CD4-positive, alpha-beta T cell (primary cell): ENCODE measurements around the gene TMEM151B. TPM values are rescaled to one million over a fixed set of nuclear protein-coding genes. Genes with fewer than 3 reads are reported as not detected.

ENCODE experiments used
- ATAC-seq: fragments of 200-7000 bp; cut with Tn5 transposase; one replicate; pipeline ENCODE4 v1.10.0; 2022; ENCODE audit warnings: mild to moderate bottlenecking; ENCODE audit not compliant: poor library complexity
- CTCF ChIA-PET: fragments of 350-600 bp; sonication (Branson Sonifier 250); formaldehyde crosslinking; loops from one replicate; lab custom pipeline; 2021; ENCODE audit warnings: antibody characterized with exemption, inconsistent platforms; lab: Charles Lee
- POLR2A ChIA-PET: fragments of 350-600 bp; sonication (Branson Sonifier 250); formaldehyde crosslinking; loops from one replicate; lab custom pipeline; 2021; ENCODE audit warnings: antibody characterized with exemption, inconsistent platforms; lab: Charles Lee
- DNase-seq, 14 experiments: peaks; one replicate each; pipeline ENCODE4 v3.0.0-alpha.2; 2013 to 2020; ENCODE audit warnings: mixed read lengths in 2 of 14
- H3K27ac ChIP-seq, 2 donors: one replicate each; pipeline versions ENCODE4 v1.5.1 to v1.7.0; 2013; ENCODE audit warnings: low read length in 2 of 2, low read depth in 1 of 2, mild to moderate bottlenecking in 1 of 2
- H3K27me3 ChIP-seq, 2 experiments: 1 replicate in 1 of 2; 2 replicates in 1 of 2; pipeline versions ENCODE4 v1.6.1 to v1.7.0; 2013; ENCODE audit warnings: low read length in 2 of 2, control low read depth in 1 of 2, mild to moderate bottlenecking in 1 of 2, moderate library complexity in 1 of 2; ENCODE audit not compliant: insufficient read depth in 2 of 2, control insufficient read depth in 1 of 2
- H3K36me3 ChIP-seq: one replicate; pipeline ENCODE4 v1.6.1; 2013; ENCODE audit warnings: low read length, control low read depth; ENCODE audit not compliant: insufficient read depth
- H3K4me1 ChIP-seq: one replicate; pipeline ENCODE4 v1.6.1; 2013; ENCODE audit warnings: low read length, control low read depth; ENCODE audit not compliant: insufficient read depth
- H3K4me3 ChIP-seq: one replicate; pipeline ENCODE4 v1.5.1; 2013; ENCODE audit warnings: mild to moderate bottlenecking, low read length, moderate library complexity
- H3K9me3 ChIP-seq, 2 experiments: 1 replicate in 1 of 2; 2 replicates in 1 of 2; pipeline versions ENCODE4 v1.6.1 to v1.7.0; 2013; ENCODE audit warnings: low read length in 2 of 2, mild to moderate bottlenecking in 2 of 2, control low read depth in 1 of 2, moderate library complexity in 1 of 2; ENCODE audit not compliant: control insufficient read depth in 1 of 2, insufficient read depth in 1 of 2
- H3K27ac Mint-ChIP-seq: one replicate; pipeline ENCODE4 v1.8.0; 2020; ENCODE audit warnings: mixed read lengths
- H3K27me3 Mint-ChIP-seq: one replicate; pipeline ENCODE4 v1.8.0; 2021; ENCODE audit warnings: mixed read lengths
- H3K36me3 Mint-ChIP-seq: one replicate; pipeline ENCODE4 v1.8.0; 2021; ENCODE audit warnings: low read depth, mixed read lengths
- H3K4me1 Mint-ChIP-seq: one replicate; pipeline ENCODE4 v1.8.0; 2021; ENCODE audit warnings: low read depth, mixed read lengths
- H3K4me3 Mint-ChIP-seq: one replicate; pipeline ENCODE4 v1.8.0; 2020; ENCODE audit warnings: mild to moderate bottlenecking, mixed read lengths
- H3K9me3 Mint-ChIP-seq: one replicate; pipeline ENCODE4 v1.8.0; 2020; ENCODE audit warnings: mixed read lengths
- CTCF ChIP-seq: fragments of 200-600 bp; IDR thresholded peaks from one replicate; pipeline ENCODE4 v1.8.0; 2022; ENCODE audit warnings: antibody characterized with exemption, mild to moderate bottlenecking
- intact Hi-C, 2 experiments: fragments of 100-400 bp; cut with DNase I in 1 of 2; cut with micrococcal nuclease in 1 of 2; formaldehyde crosslinking; loops; one replicate each; pipeline versions ENCODE4 v1.15.1 to v1.9.0; 2023 to 2025; cut with DNase I, micrococcal nuclease
- total RNA-seq, 174 experiments: library from RNA in 2 of 174; stranded (reverse) in 2 of 174; gene quantifications; one replicate each; pipeline ENCODE4 v1.2.3 and lab custom pipeline; 2021 to 2026

TMEM151B gene
- total RNA-seq, 2 experiments from 2014 or later = not detected

GRCh38 chr6:44272529-44272928 is 2.3 kb downstream of the TMEM151B start:
- H3K27me3 ChIP-seq = peaks cover 67 to 80% of the 10 kb centered on the region in 2 experiments
- DNase-seq (no peak), ATAC-seq (no peak)
- no peak overlapping the region for H3K27ac Mint-ChIP-seq
- H3K9me3 ChIP-seq = no peaks in the 10 kb centered on the region
- ChIA-PET CTCF (no interaction called here), POLR2A (no interaction called here)
- H3K4me3 Mint-ChIP-seq = peak overlapping the region; percentile 8
- no peaks in the 10 kb centered on the region for H3K36me3 ChIP-seq
- no peaks in the 10 kb centered on the region for H3K36me3 Mint-ChIP-seq
- intact Hi-C loops = no loop called here
- TF ChIP-seq CTCF = no peak
- H3K27ac ChIP-seq = no peak overlapping the region
- no peaks in the 10 kb centered on the region for H3K9me3 Mint-ChIP-seq
- H3K4me3 ChIP-seq = no peak overlapping the region
- H3K27me3 Mint-ChIP-seq = peaks cover 71% of the 10 kb centered on the region
- peaks cover 19% of the 10 kb centered on the region for H3K4me1 Mint-ChIP-seq
- H3K4me1 ChIP-seq = peaks cover 21% of the 10 kb centered on the region

GRCh38 chr6:44272999-44273566 is 2.8 kb downstream of the TMEM151B start:
- H3K36me3 ChIP-seq = no peaks in the 10 kb centered on the region
- H3K9me3 Mint-ChIP-seq = no peaks in the 10 kb centered on the region
- no peak overlapping the region for H3K4me3 ChIP-seq
- peaks cover 21% of the 10 kb centered on the region for H3K4me1 ChIP-seq
- no peak overlapping the region for H3K27ac ChIP-seq
- H3K4me1 Mint-ChIP-seq = peaks cover 15% of the 10 kb centered on the region
- ChIA-PET CTCF (no interaction called here), POLR2A (no interaction called here)
- H3K27me3 Mint-ChIP-seq = peaks cover 74% of the 10 kb centered on the region
- intact Hi-C loops = no loop called here
- no peak for TF ChIP-seq CTCF
- no peaks in the 10 kb centered on the region for H3K36me3 Mint-ChIP-seq
- no peak overlapping the region for H3K4me3 Mint-ChIP-seq
- peaks cover 70 to 86% of the 10 kb centered on the region in 2 experiments for H3K27me3 ChIP-seq
- H3K27ac Mint-ChIP-seq = no peak overlapping the region
- no peaks in the 10 kb centered on the region for H3K9me3 ChIP-seq
- DNase-seq (no peak), ATAC-seq (no peak)

- no peaks in the 10 kb centered on the region for H3K9me3 Mint-ChIP-seq
- CTCF ChIA-PET = no interaction called here
- POLR2A ChIA-PET = no interaction called here
- H3K4me1 Mint-ChIP-seq = peaks cover 15% of the 10 kb centered on the region
- ATAC-seq = no peak
- Histone ChIP-seq H3K27me3 (peaks cover 69 to 86% of the 10 kb centered on the region in 2 experiments), H3K4me3 (no peak overlapping the region), H3K4me1 (peaks cover 21% of the 10 kb centered on the region), H3K36me3 (no peaks in the 10 kb centered on the region), H3K27ac (no peak overlapping the region), H3K9me3 (no peaks in the 10 kb centered on the region)
- no peaks in the 10 kb centered on the region for H3K36me3 Mint-ChIP-seq
- H3K27ac Mint-ChIP-seq = no peak overlapping the region
- peaks cover 75% of the 10 kb centered on the region for H3K27me3 Mint-ChIP-seq
- intact Hi-C loops = no loop called here
- no peak for TF ChIP-seq CTCF
- no peak overlapping the region for H3K4me3 Mint-ChIP-seq
- DNase-seq = no peak
Observed at GRCh38 chr6:44273617-44274016, 3.4 kb downstream of the TMEM151B start.
